ENCODE data around the gene ANK3.
"Not testable (repeated sequence)": the region's sequence is repeated elsewhere in the genome, so short reads cannot be mapped to it uniquely, and the experiment has no call there.

Gene ANK3

GRCh38 chr10:60040014-60040662 is 349.5 kb downstream of the ANK3 start:
- in situ Hi-C loops (cut with MboI; ENCODE audit: low pct_unique_long_range_greater_than_20kb, low sequenced_read_pairs, unreplicated experiment): loop anchor here (25.0 kb wide), 2 partner anchors 178 to 403 kb away; no protein-coding TSS in a partner anchor
- TF ChIP-seq CTCF (IDR thresholded peaks at IDR 0.05; ENCODE audit: extremely low read depth, insufficient read depth, missing control alignments): no peak
- DNase-seq (ENCODE audit: low spot score): no peak

- in situ Hi-C loops (cut with MboI; ENCODE audit: low pct_unique_long_range_greater_than_20kb, low sequenced_read_pairs, unreplicated experiment): loop anchor here (25.0 kb wide), 2 partner anchors 174 to 399 kb away; no protein-coding TSS in a partner anchor
- DNase-seq (ENCODE audit: low spot score): peak; percentile 7
- no peak for TF ChIP-seq CTCF (IDR thresholded peaks at IDR 0.05; ENCODE audit: extremely low read depth, insufficient read depth, missing control alignments)
Measured at GRCh38 chr10:60035984-60036383, 353.7 kb downstream of the ANK3 start.

GRCh38 chr10:60035375-60035774 is 354.3 kb downstream of the ANK3 start:
- in situ Hi-C loops (cut with MboI; ENCODE audit: low pct_unique_long_range_greater_than_20kb, low sequenced_read_pairs, unreplicated experiment): loop anchor here (25.0 kb wide), 2 partner anchors 173 to 398 kb away; no protein-coding TSS in a partner anchor
- DNase-seq (ENCODE audit: low spot score): not testable (repeated sequence)

- peak; percentile 71 for TF ChIP-seq CTCF (IDR thresholded peaks at IDR 0.05; ENCODE audit: extremely low read depth, insufficient read depth, missing control alignments)
- in situ Hi-C loops (cut with MboI; ENCODE audit: low pct_unique_long_range_greater_than_20kb, low sequenced_read_pairs, unreplicated experiment): loop anchor here (25.0 kb wide), 2 partner anchors 170 to 395 kb away; no protein-coding TSS in a partner anchor
- peak; percentile 61 for DNase-seq (ENCODE audit: low spot score)
Measured at GRCh38 chr10:60032723-60033122, 357.0 kb downstream of the ANK3 start.

- TF ChIP-seq CTCF (IDR thresholded peaks at IDR 0.05; ENCODE audit: extremely low read depth, insufficient read depth, missing control alignments): no peak
- no peak for DNase-seq (ENCODE audit: low spot score)
- in situ Hi-C loops (cut with MboI; ENCODE audit: low pct_unique_long_range_greater_than_20kb, low sequenced_read_pairs, unreplicated experiment): loop anchor here (25.0 kb wide), 2 partner anchors 169 to 394 kb away; no protein-coding TSS in a partner anchor
Measured at GRCh38 chr10:60031664-60032063, 358.0 kb downstream of the ANK3 start.

- TF ChIP-seq CTCF (IDR thresholded peaks at IDR 0.05; ENCODE audit: extremely low read depth, insufficient read depth, missing control alignments): no peak
- in situ Hi-C loops (cut with MboI; ENCODE audit: low pct_unique_long_range_greater_than_20kb, low sequenced_read_pairs, unreplicated experiment): loop anchor here (25.0 kb wide), 2 partner anchors 169 to 394 kb away; no protein-coding TSS in a partner anchor
- DNase-seq (ENCODE audit: low spot score): no peak
Measured at GRCh38 chr10:60031183-60031582, 358.5 kb downstream of the ANK3 start.

GRCh38 chr10:60029475-60029874 is 360.2 kb downstream of the ANK3 start:
- no peak for TF ChIP-seq CTCF (IDR thresholded peaks at IDR 0.05; ENCODE audit: extremely low read depth, insufficient read depth, missing control alignments)
- no peak for DNase-seq (ENCODE audit: low spot score)
- in situ Hi-C loops (cut with MboI; ENCODE audit: low pct_unique_long_range_greater_than_20kb, low sequenced_read_pairs, unreplicated experiment): loop anchor here (25.0 kb wide), 2 partner anchors 167 to 392 kb away; no protein-coding TSS in a partner anchor

All from GM13977 (cell line).